HL-60/S4 treated with phorbol 12-myristate 13-acetate at 8.2 ng/mL for 4 days and 3 days (cell line): ENCODE results near the gene DNAJC11.

Source experiments
- in situ Hi-C: fragments of 300-500 bp; cut with MboI; formaldehyde crosslinking; loops from 2 replicates; pipeline ENCODE4 v1.15.0; 2022; ENCODE audit warnings: low sequenced_read_pairs

Gene DNAJC11

GRCh38 chr1:6628971-6629479 lies 72.6 kb downstream of the DNAJC11 start:
- in situ Hi-C loops = no loop called here

DNA sequence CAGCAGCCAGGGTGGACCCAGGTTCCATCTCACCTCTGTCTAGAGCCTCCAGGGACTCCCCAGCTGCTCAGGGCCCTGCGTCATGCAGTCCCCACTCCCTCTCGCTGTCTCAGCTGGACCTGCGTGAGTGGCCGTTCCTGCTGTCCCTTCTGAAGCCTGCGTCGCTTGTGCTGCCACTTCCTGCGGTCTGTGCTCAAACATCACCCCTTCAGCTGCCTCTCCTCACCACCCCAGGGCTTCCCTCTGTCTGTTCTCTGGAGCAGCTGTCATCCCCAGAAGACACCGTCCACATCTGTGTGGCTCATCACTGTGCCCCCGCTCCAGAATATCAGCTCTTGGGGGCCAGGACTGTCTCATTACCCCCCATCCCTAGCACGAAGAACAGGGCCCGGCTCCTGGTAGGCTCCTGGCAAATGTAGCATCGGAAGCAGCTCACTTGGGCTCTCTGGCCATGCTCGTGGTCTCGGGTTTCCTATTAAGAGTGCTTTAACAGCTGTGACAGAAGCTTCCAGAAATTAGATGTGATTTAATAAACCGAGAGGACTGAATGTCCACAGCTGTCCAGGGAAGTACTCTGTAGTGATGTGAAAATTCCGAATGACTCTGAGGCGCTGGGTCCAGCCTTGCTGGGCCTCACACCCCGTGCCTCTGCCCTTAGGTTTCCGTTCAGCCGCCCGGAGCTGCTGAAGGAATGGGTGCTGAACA lies 73.6 kb downstream of the DNAJC11 start:
- in situ Hi-C loops = no loop called here

DNA sequence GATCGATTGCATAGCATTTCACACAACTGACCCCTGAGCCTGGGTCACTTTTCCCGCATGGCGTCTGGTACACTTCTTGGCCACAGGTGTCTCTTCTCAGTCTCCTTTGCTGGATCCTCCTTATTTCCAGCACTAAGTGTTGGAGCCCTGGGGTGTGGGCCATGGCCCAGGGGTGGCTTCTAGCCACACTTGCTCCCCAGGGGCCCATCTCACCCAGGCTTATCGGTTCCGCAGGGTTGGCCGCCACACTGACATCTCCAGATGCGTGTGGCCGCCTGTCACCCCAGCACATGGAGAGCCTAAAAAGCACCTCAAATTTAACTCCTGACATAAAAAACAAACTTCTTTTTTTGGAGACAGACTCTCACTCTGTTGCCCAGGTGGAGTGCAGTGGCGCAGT lies 74.6 kb downstream of the DNAJC11 start:
- in situ Hi-C loops = no loop called here

DNA sequence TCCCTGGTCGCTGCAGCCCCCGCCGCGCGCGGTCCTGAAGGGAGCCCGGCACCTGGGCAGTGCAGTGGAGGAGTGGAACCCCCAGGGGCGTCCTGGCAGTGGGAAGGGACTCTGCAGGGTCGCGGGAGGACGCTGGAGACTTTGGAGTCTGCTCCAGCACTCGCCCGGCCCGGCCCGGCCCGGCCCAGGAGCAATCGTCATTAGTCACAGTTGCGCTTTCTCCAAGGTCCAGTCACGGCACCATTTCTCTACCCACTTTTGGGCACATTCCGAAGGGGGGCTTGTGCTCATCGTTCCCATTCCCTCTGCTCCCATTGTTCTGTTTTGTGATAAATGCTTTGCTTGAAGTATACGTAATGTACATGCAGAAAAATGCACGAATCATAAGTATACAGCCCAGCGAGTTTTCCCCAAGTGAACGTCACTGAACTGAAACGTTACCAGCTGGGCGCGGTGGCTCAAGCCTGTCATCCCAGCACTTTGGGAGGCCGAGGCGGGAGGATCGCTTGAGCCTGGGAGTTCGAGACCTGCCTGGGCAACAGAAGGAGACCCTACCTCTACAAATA lies 75.9 kb downstream of the DNAJC11 start:
- in situ Hi-C loops = no loop called here

- in situ Hi-C loops = no loop called here
These were observed 76.7 kb downstream of the DNAJC11 start, which contains the start of gene THAP3 for GRCh38 chr1:6624710-6625583. Gene THAP3, plus strand, starts transcription at chr1:6624868. Its CDS starts 351 bp downstream, at chr1:6625219.

- in situ Hi-C loops = no loop called here
These were observed 78.2 kb downstream of the DNAJC11 start for GRCh38 chr1:6623269-6623965.

- in situ Hi-C loops = no loop called here
These were observed 79.0 kb downstream of the DNAJC11 start for GRCh38 chr1:6622396-6623152.

DNA sequence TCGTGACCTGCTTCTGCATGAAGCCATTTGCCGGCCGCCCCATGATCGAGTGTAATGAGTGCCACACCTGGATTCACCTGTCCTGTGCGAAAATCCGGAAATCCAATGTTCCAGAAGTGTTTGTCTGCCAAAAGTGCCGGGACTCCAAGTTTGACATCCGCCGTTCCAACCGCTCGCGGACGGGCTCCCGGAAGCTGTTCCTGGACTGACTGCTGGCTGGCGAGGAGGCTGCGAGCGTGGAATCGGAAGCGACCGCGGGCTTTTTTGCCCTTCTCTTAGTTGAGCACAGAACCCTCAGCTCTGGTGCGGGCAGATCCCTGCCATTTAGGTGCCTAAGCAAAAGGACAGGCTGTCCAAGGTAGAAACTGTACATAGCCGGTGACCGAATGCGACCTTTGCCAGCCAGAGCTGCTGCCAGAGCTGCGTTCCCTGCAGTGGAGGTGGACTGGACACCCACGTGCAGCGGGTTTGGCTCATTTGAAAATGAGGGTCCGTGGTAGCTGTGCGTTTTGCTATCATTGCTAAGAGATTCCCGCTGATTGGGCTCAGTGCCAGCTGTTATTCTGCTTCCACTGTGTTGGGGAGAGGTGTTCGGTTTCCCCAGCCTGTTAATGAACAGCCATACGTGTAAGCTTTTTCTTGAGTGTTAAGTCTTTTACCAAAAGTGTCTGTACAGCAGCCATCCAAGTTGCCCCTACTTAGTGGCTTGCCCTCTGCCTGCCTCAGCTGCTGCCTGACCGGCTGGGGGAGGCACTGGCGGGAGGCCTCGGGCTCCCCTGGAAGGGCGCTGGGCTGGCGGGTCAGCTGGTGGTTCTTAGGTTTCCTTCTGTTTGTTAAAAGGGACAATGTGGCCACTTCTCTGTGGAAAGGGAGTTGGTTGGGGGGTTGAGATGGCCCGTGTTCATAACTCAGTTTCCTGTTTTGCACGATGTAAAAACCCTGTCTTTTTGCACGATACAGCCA lies 79.9 kb downstream of the DNAJC11 start:
- in situ Hi-C loops = no loop called here

GRCh38 chr1:6619045-6619444 lies 82.6 kb downstream of the DNAJC11 start:
- in situ Hi-C loops = no loop called here

DNA sequence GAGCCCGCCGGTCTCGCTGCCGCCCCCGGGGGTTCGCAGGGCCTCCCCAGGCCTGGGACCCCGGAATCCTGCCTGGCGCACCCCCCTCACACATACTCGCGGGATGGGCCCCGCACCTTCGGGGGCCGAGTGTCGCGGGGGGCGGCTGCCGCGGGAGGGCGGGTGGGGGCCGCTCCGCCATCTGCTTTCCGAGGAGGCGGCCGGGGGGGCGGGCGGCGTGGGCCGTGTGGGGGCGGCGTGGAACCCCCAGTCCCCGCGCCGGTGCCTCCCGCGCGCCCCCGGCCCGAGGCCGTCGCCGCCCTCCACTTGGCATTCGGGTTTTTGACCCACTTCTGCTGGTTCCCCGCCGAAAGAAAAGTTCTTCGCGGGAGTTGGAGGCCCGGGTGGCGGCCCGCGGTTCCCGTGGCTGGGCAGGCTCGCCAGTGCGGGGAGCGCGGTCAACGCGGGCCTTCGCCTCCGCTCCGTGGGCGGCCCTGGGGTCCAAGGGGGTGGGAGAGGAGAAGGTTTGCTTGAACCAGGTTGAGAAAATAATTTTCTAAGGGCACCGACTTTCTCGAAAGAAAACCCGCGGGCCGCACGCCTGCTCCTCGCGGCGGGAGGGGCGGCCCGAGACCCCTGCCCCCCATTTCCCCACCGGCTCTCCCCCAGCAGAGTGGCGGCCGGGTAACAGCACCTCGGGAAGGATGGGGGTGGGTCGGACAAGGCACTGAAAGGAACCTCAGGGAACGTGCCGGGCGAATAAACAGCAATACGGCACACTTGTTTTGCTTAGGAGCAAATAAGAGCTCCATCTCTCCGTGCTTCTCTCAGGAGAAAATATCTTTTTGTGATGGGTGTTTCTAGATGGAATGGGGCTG lies 86.5 kb downstream of the DNAJC11 start:
- in situ Hi-C loops = no loop called here

DNA sequence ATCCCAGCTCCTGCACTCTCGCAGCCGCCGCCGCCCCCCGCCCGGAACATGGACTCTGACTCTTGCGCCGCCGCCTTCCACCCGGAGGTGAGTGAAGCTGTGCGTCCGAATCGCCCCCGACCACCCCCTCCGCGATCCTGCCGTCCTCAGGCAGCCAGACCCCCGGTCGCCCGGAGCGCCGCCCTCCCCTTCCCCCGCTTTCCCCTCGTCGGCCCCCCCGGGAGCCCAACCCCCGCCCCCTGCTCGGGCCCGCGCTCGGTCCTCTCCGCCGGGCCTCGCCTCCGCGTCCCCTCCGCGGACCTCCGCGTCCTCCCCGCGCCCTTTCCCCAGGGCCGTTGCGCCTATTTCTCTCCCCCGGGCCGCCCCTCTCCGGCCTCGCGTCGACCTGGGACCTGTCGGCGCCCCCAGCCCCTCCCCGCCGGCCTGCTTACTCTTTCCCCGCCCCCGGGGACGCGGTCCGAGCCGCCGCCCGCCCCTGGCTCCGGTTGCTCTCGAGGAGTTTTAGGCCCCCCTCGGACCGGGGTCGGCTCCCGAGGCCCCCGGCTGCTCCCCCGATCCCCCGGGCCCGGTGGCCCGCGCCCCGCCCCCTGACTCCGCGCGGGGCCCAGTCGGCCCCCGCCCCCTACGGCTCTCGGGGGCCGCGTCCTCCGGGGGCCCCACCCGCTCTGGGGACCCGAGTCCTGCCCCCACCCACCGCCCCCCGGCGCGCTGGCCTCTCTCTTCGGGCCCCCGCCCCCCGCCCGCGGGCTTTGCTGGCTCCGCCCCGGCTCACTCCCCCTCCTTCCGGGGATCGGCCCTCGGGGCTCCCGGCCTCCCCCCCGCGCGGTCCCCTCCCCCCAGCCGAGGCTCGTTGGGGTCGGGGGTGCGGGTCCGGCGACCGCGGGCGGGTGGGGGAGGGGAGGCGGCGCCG lies 87.3 kb downstream of the DNAJC11 start:
- in situ Hi-C loops = no loop called here

GRCh38 chr1:6613361-6614018 lies 88.1 kb downstream of the DNAJC11 start, which contains the start of gene PHF13:
Gene PHF13, plus strand, starts transcription at chr1:6613731. Its CDS starts 336 bp downstream, at chr1:6614067.
- in situ Hi-C loops = no loop called here

GRCh38 chr1:6612641-6613360 lies 88.8 kb downstream of the DNAJC11 start:
- in situ Hi-C loops = no loop called here

DNA sequence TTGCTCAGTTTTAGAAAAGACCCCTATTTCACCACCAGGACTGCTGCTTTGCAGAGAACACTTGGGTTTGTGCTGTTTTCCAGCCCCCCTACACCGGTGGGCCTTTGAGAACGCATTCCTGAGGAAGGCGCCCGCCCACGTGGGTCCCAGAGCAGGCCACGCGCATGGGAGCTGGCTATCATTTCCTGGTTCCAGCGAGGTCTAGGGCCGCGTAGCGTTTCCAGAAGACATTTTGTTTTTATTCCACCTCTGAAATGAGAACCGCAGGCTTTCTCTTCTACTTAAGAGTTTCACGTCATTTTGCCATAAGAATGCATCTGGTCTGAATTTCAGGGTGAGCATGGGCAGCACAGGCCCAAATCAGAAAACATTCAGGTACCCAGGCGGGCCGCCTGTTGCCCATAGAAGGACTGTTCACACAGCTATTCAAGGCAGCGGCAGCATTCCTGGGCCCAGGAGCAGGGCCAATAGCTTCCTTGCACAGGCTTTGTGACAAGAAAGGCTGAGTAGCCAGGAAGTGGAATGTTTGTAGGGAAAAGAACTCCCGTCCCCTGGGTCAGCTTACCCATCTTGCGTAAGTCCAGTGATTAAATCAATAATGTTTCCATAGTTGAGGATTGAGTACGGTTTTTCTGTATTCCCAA lies 97.6 kb downstream of the DNAJC11 start:
- in situ Hi-C loops = no loop called here

GRCh38 chr1:6603238-6603914 lies 98.2 kb downstream of the DNAJC11 start:
- in situ Hi-C loops = no loop called here
